CD14-positive monocyte (primary cell): ENCODE data around the gene DDX20. TPM values are rescaled to one million over a fixed set of nuclear protein-coding genes. Genes with fewer than 3 reads are reported as not detected.

Experiments used
- DNase-seq, 3 donors: peaks; one replicate each; pipeline ENCODE4 v3.0.0-alpha.2; 2011 to 2022
- H2AFZ ChIP-seq: 2 replicates; pipeline ENCODE4 v1.6.0; 2012; ENCODE audit warnings: mild to moderate bottlenecking, low read depth, low read length, inconsistent platforms; ENCODE audit not compliant: insufficient read depth, poor library complexity, severe bottlenecking
- H3K27ac ChIP-seq, 2 donors: 1 replicate in 1 of 2; 2 replicates in 1 of 2; pipeline ENCODE4 v1.5.1; 2012 to 2013; ENCODE audit warnings: low read length in 2 of 2, control low read depth in 1 of 2, inconsistent platforms in 1 of 2, low read depth in 1 of 2, mild to moderate bottlenecking in 1 of 2
- H3K27me3 ChIP-seq, 2 donors: one replicate each; pipeline versions ENCODE4 v1.6.0 to v1.6.1; 2011 to 2013; ENCODE audit warnings: low read length in 2 of 2; ENCODE audit not compliant: control insufficient read depth in 2 of 2, insufficient read depth in 2 of 2
- H3K36me3 ChIP-seq, 2 donors: replicated peaks in 1 of 2; 1 replicate in 1 of 2; 2 replicates in 1 of 2; pipeline versions ENCODE4 v1.5.1 to v1.6.1; 2012 to 2013; ENCODE audit warnings: low read length in 2 of 2, control low read depth in 1 of 2, inconsistent platforms in 1 of 2, mild to moderate bottlenecking in 1 of 2; ENCODE audit not compliant: insufficient read depth in 2 of 2, control insufficient read depth in 1 of 2
- H3K4me1 ChIP-seq, 2 donors: 1 replicate in 1 of 2; 2 replicates in 1 of 2; pipeline versions ENCODE4 v1.5.1 to v1.6.1; 2012 to 2013; ENCODE audit warnings: low read length in 2 of 2, control low read depth in 1 of 2, inconsistent platforms in 1 of 2, mild to moderate bottlenecking in 1 of 2, moderate library complexity in 1 of 2; ENCODE audit not compliant: insufficient read depth in 2 of 2, control insufficient read depth in 1 of 2
- H3K4me2 ChIP-seq: replicated peaks from 2 replicates; pipeline ENCODE3; 2012; ENCODE audit warnings: low read length, moderate library complexity, mild to moderate bottlenecking; ENCODE audit not compliant: poor library complexity, severe bottlenecking; ENCODE audit errors: extremely low read depth
- H3K4me3 ChIP-seq, 3 experiments: fragments of 200-600 bp in 1 of 3; sonication (generic) in 1 of 3; replicated peaks in 1 of 3; 1 replicate in 2 of 3; 2 replicates in 1 of 3; pipeline ENCODE4 v1.5.1; 2011 to 2013; ENCODE audit warnings: low read length in 3 of 3, mild to moderate bottlenecking in 3 of 3, control low read depth in 2 of 3, low read depth in 2 of 3, inconsistent platforms in 1 of 3, moderate library complexity in 1 of 3
- H3K79me2 ChIP-seq: 2 replicates; pipeline ENCODE4 v1.6.0; 2012; ENCODE audit warnings: mild to moderate bottlenecking, control low read depth, inconsistent platforms, low read length, moderate library complexity; ENCODE audit not compliant: insufficient read depth
- H3K9ac ChIP-seq: 2 replicates; pipeline ENCODE4 v1.6.0; 2017; ENCODE audit warnings: low read length, mild to moderate bottlenecking; ENCODE audit not compliant: insufficient read depth, poor library complexity, severe bottlenecking
- H3K9me3 ChIP-seq, 2 donors: replicated peaks in 1 of 2; 1 replicate in 1 of 2; 2 replicates in 1 of 2; pipeline versions ENCODE4 v1.5.1 to v1.6.1; 2012 to 2013; ENCODE audit warnings: low read length in 2 of 2, control low read depth in 1 of 2; ENCODE audit not compliant: control insufficient read depth in 1 of 2, insufficient read depth in 1 of 2
- H4K20me1 ChIP-seq: 2 replicates; pipeline ENCODE4 v1.6.0; 2012; ENCODE audit warnings: mild to moderate bottlenecking, low read length, control low read depth, moderate library complexity; ENCODE audit not compliant: insufficient read depth
- H3K27ac Mint-ChIP-seq, 7 donors: one replicate each; pipeline ENCODE4 v1.8.0; 2020; ENCODE audit warnings: mild to moderate bottlenecking in 7 of 7, mixed read lengths in 7 of 7, moderate library complexity in 6 of 7, inconsistent platforms in 2 of 7
- H3K27me3 Mint-ChIP-seq, 3 donors: one replicate each; pipeline ENCODE4 v1.8.0; 2021 to 2022; ENCODE audit warnings: low read depth in 3 of 3, mild to moderate bottlenecking in 3 of 3, mixed read lengths in 3 of 3, moderate library complexity in 3 of 3, inconsistent platforms in 1 of 3
- H3K36me3 Mint-ChIP-seq, 2 donors: one replicate each; pipeline ENCODE4 v1.8.0; 2020; ENCODE audit warnings: mixed read lengths in 2 of 2, inconsistent platforms in 1 of 2, mild to moderate bottlenecking in 1 of 2
- H3K4me1 Mint-ChIP-seq: one replicate; pipeline ENCODE4 v1.8.0; 2020; ENCODE audit warnings: mild to moderate bottlenecking, mixed read lengths
- H3K4me3 Mint-ChIP-seq, 2 donors: one replicate each; pipeline ENCODE4 v1.8.0; 2020; ENCODE audit warnings: mild to moderate bottlenecking in 2 of 2, mixed read lengths in 2 of 2, moderate library complexity in 1 of 2
- H3K9me3 Mint-ChIP-seq, 7 donors: one replicate each; pipeline ENCODE4 v1.8.0; 2020 to 2022; ENCODE audit warnings: mixed read lengths in 7 of 7, mild to moderate bottlenecking in 6 of 7, moderate library complexity in 6 of 7, inconsistent platforms in 2 of 7
- WGBS: methylation state at CpG from one replicate; pipeline ENCODE4 v1.1.5; 2013; ENCODE audit warnings: missing lambda C conversion rate; ENCODE audit not compliant: insufficient coverage; 5-methylcytosine and 5-hydroxymethylcytosine counted together
- intact Hi-C, 2 donors: fragments of 100-400 bp; cut with micrococcal nuclease; formaldehyde crosslinking; loops; one replicate each; pipeline versions ENCODE4 v1.15.0 to v1.15.1; 2023
- polyA plus RNA-seq, 3 donors: library from polyadenylated mRNA; depleted of rRNA in 1 of 3; unstranded in 2 of 3; stranded (reverse) in 1 of 3; fragments of 300-500 nt in 2 of 3; fragments of >200 nt in 1 of 3; fragmentation: Illumina TruSeq in 2 of 3; gene quantifications; 1 replicate in 2 of 3; 2 replicates in 1 of 3; pipeline ENCODE4 v1.2.3, GENCODE V29; 2012 to 2021
- TF ChIP-seq, protein P1 (sequence below): fragments of 200-600 bp; IDR thresholded peaks from one replicate; pipeline ENCODE4 v1.8.0; 2022; ENCODE audit warnings: antibody characterized with exemption, mild to moderate bottlenecking

The DDX20 gene
- polyA plus RNA-seq, 3 donors: 3.1 to 4.1 (median 4.0) TPM

GRCh38 chr1:111778066-111778465 is 22.4 kb downstream of the DDX20 start:
- H3K27ac Mint-ChIP-seq: no peak overlapping the region
- H4K20me1 ChIP-seq: no peaks in the 10 kb centered on the region
- no peak overlapping the region for H3K4me3 Mint-ChIP-seq
- no peak overlapping the region for H2AFZ ChIP-seq
- intact Hi-C loops: no loop called here
- H3K9ac ChIP-seq: no peak overlapping the region
- H3K36me3 Mint-ChIP-seq: no peaks in the 10 kb centered on the region
- TF ChIP-seq, protein P1, sequence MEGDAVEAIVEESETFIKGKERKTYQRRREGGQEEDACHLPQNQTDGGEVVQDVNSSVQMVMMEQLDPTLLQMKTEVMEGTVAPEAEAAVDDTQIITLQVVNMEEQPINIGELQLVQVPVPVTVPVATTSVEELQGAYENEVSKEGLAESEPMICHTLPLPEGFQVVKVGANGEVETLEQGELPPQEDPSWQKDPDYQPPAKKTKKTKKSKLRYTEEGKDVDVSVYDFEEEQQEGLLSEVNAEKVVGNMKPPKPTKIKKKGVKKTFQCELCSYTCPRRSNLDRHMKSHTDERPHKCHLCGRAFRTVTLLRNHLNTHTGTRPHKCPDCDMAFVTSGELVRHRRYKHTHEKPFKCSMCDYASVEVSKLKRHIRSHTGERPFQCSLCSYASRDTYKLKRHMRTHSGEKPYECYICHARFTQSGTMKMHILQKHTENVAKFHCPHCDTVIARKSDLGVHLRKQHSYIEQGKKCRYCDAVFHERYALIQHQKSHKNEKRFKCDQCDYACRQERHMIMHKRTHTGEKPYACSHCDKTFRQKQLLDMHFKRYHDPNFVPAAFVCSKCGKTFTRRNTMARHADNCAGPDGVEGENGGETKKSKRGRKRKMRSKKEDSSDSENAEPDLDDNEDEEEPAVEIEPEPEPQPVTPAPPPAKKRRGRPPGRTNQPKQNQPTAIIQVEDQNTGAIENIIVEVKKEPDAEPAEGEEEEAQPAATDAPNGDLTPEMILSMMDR: no peak
- H3K27me3 ChIP-seq: peaks cover 2 to 3% of the 10 kb centered on the region in 2 donors
- H3K4me1 Mint-ChIP-seq: no peaks in the 10 kb centered on the region
- H3K9me3 ChIP-seq: no peaks in the 10 kb centered on the region
- H3K4me3 ChIP-seq: no peak overlapping the region
- no peak overlapping the region for H3K4me2 ChIP-seq
- no peaks in the 10 kb centered on the region for H3K36me3 ChIP-seq
- 100% methylated on average over 3 of the region's 6 CpGs for WGBS
- H3K27ac ChIP-seq: no peak overlapping the region
- no peaks in the 10 kb centered on the region for H3K79me2 ChIP-seq
- peaks cover 0 to 1% (median 0%) of the 10 kb centered on the region in 7 donors for H3K9me3 Mint-ChIP-seq
- H3K27me3 Mint-ChIP-seq: peaks cover 8 to 12% (median 12%) of the 10 kb centered on the region in 3 donors
- no peak for DNase-seq
- no peaks in the 10 kb centered on the region for H3K4me1 ChIP-seq

DNA sequence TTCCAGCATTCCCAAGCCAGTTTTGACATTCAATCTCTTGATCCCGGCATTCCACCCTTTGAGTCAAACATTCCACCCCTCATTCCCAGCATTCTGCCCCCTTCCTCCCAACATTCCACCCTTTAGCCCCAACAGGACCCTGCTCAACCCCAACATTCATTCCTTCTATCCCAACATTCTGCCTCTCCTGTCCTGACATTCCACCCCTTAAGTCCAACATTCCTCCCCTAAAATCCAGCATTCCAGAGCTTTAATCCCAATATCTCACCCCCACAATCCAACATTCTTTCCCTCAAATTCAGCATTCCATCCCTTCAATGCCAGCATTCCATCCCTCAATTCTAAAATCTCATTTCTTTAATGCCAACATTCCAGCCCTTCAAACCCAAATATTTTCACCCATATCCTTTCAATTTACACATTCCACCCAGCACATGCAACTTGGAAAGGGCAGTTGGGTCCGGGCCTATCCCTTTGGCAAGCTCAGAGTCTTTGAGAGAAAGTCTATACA is 22.9 kb downstream of the DDX20 start:
- Histone ChIP-seq H3K4me1 (no peaks in the 10 kb centered on the region), H3K27ac (no peak overlapping the region), H4K20me1 (no peaks in the 10 kb centered on the region), H3K9ac (no peak overlapping the region), H2AFZ (no peak overlapping the region), H3K4me3 (no peak overlapping the region), H3K9me3 (no peaks in the 10 kb centered on the region), H3K27me3 (peaks cover 2 to 3% of the 10 kb centered on the region in 2 donors), H3K4me2 (no peak overlapping the region), H3K79me2 (no peaks in the 10 kb centered on the region), H3K36me3 (no peaks in the 10 kb centered on the region)
- intact Hi-C loops: no loop called here
- DNase-seq: no peak
- Mint-ChIP-seq H3K4me3 (no peak overlapping the region), H3K36me3 (no peaks in the 10 kb centered on the region), H3K4me1 (no peaks in the 10 kb centered on the region), H3K9me3 (peaks cover 0 to 1% (median 0%) of the 10 kb centered on the region in 7 donors), H3K27me3 (peaks cover 8 to 13% (median 12%) of the 10 kb centered on the region in 3 donors), H3K27ac (no peak overlapping the region)
- WGBS: 100% methylated on average over 1 of the region's 2 CpGs
- TF ChIP-seq, protein P1: no peak
